Nephron (organoid): Measurements from ENCODE around the gene LAMA2.
A peak's percentile ranks its signal among the peaks of the same experiment; 100 is the strongest.

Source experiments
- H3K27ac Mint-ChIP-seq, 3 experiments: 2 replicates each; pipeline ENCODE4 v1.8.0; 2020; ENCODE audit warnings: mixed read lengths in 3 of 3, mild to moderate bottlenecking in 2 of 3, moderate library complexity in 1 of 3
- H3K27me3 Mint-ChIP-seq: 2 replicates; pipeline ENCODE4 v1.8.0; 2021; ENCODE audit warnings: low read depth, mild to moderate bottlenecking, moderate library complexity, mixed read lengths
- H3K36me3 Mint-ChIP-seq: 2 replicates; pipeline ENCODE4 v1.8.0; 2020; ENCODE audit warnings: low read depth, mixed read lengths
- H3K4me1 Mint-ChIP-seq: 2 replicates; pipeline ENCODE4 v1.8.0; 2020; ENCODE audit warnings: mixed read lengths
- H3K4me3 Mint-ChIP-seq, 3 experiments: 2 replicates each; pipeline ENCODE4 v1.8.0; 2020; ENCODE audit warnings: mild to moderate bottlenecking in 3 of 3, mixed read lengths in 3 of 3, moderate library complexity in 2 of 3
- H3K9me3 Mint-ChIP-seq: 2 replicates; pipeline ENCODE4 v1.8.0; 2020; ENCODE audit warnings: mixed read lengths
- CTCF ChIP-seq, 3 experiments: fragments of 200-600 bp; sonication (generic); IDR thresholded peaks; one replicate each; pipeline ENCODE4 v1.5.0; 2021; ENCODE audit warnings: antibody characterized with exemption in 3 of 3; ENCODE audit not compliant: unreplicated experiment in 3 of 3

LAMA2 gene

GRCh38 chr6:129096651-129097290 is 213.8 kb downstream of the LAMA2 start:
- H3K36me3 Mint-ChIP-seq: peaks cover 4% of the 10 kb centered on the region
- H3K27ac Mint-ChIP-seq: no peak overlapping the region
- TF ChIP-seq CTCF (IDR thresholded peaks at IDR 0.05; ENCODE audit: unreplicated experiment in 3 of 3): no peak
- peaks cover 5% of the 10 kb centered on the region for H3K4me1 Mint-ChIP-seq
- H3K9me3 Mint-ChIP-seq: no peaks in the 10 kb centered on the region
- no peaks in the 10 kb centered on the region for H3K27me3 Mint-ChIP-seq
- no peak overlapping the region for H3K4me3 Mint-ChIP-seq

- Mint-ChIP-seq H3K9me3 (no peaks in the 10 kb centered on the region), H3K27ac (no peak overlapping the region), H3K4me3 (no peak overlapping the region), H3K4me1 (peaks cover 13% of the 10 kb centered on the region), H3K27me3 (no peaks in the 10 kb centered on the region), H3K36me3 (peaks cover 4% of the 10 kb centered on the region)
- TF ChIP-seq CTCF (IDR thresholded peaks at IDR 0.05; ENCODE audit: unreplicated experiment in 3 of 3): no peak
Observed at GRCh38 chr6:129098061-129098553, 215.2 kb downstream of the LAMA2 start.

GRCh38 chr6:129099696-129100095 is 216.8 kb downstream of the LAMA2 start:
- Mint-ChIP-seq H3K4me1 (peaks cover 20% of the 10 kb centered on the region), H3K27me3 (no peaks in the 10 kb centered on the region), H3K4me3 (no peak overlapping the region), H3K36me3 (peaks cover 4% of the 10 kb centered on the region), H3K27ac (no peak overlapping the region), H3K9me3 (no peaks in the 10 kb centered on the region)
- no peak for TF ChIP-seq CTCF (IDR thresholded peaks at IDR 0.05; ENCODE audit: unreplicated experiment in 3 of 3)

GRCh38 chr6:129100164-129100563 is 217.2 kb downstream of the LAMA2 start:
- peaks cover 23% of the 10 kb centered on the region for H3K4me1 Mint-ChIP-seq
- no peaks in the 10 kb centered on the region for H3K27me3 Mint-ChIP-seq
- H3K9me3 Mint-ChIP-seq: no peaks in the 10 kb centered on the region
- no peak overlapping the region for H3K27ac Mint-ChIP-seq
- H3K36me3 Mint-ChIP-seq: peaks cover 4% of the 10 kb centered on the region
- H3K4me3 Mint-ChIP-seq: no peak overlapping the region
- TF ChIP-seq CTCF (IDR thresholded peaks at IDR 0.05; ENCODE audit: unreplicated experiment in 3 of 3): no peak

GRCh38 chr6:129102741-129103140 is 219.8 kb downstream of the LAMA2 start:
- peak overlapping the region in 2 of 3 experiments; percentile 74 to 86 for H3K27ac Mint-ChIP-seq
- no peaks in the 10 kb centered on the region for H3K27me3 Mint-ChIP-seq
- peaks cover 4% of the 10 kb centered on the region for H3K36me3 Mint-ChIP-seq
- H3K9me3 Mint-ChIP-seq: no peaks in the 10 kb centered on the region
- no peak overlapping the region for H3K4me3 Mint-ChIP-seq
- H3K4me1 Mint-ChIP-seq: peaks cover 39% of the 10 kb centered on the region
- no peak for TF ChIP-seq CTCF (IDR thresholded peaks at IDR 0.05; ENCODE audit: unreplicated experiment in 3 of 3)

- peak overlapping the region in 1 of 3 experiments; percentile 5 for H3K4me3 Mint-ChIP-seq
- peaks cover 39% of the 10 kb centered on the region for H3K4me1 Mint-ChIP-seq
- no peaks in the 10 kb centered on the region for H3K27me3 Mint-ChIP-seq
- no peak for TF ChIP-seq CTCF (IDR thresholded peaks at IDR 0.05; ENCODE audit: unreplicated experiment in 3 of 3)
- peaks cover 4% of the 10 kb centered on the region for H3K36me3 Mint-ChIP-seq
- peak overlapping the region in 1 of 3 experiments; percentile 17 for H3K27ac Mint-ChIP-seq
- no peaks in the 10 kb centered on the region for H3K9me3 Mint-ChIP-seq
Observed at GRCh38 chr6:129104131-129104530, 221.2 kb downstream of the LAMA2 start.
